Measurements from ENCODE around the gene ELOVL5.
"Not testable (repeated sequence)": the region's sequence is repeated elsewhere in the genome, so short reads cannot be mapped to it uniquely, and the experiment has no call there.

Gene ELOVL5

DNA sequence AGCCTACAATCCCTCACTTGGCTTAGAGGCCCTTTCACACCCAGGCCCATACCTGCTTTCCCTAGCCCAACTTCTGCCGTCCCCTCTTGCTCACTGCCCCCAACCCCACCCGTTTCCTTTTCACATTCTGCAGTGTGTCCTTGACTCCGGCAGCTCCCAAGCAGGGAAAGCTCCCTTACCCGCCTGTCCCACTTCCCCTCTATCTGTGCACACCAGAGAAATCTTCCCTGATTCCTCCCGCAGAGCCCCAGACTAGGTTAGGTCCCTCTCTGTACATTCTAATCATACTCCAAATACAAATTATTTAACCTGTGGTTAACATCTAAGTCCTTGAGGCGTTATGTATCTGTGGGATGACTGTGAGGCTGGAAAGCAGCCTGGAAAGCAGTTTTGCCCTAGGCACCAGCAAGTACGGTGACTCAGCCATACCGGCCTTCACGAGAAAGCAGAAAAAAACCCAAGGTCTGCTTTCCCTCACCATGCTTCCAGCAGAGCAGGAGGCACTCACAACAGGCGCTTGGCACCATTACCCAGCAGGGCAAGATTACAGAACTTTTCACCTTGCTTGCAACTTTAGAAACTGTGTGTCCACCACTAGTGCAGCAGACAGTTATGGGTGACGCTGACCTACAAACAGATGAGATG lies 22.3 kb downstream of the ELOVL5 start:
- DNase-seq, result no peak

- no peak for DNase-seq
Measured at GRCh38 chr6:53325785-53326184, 23.0 kb downstream of the ELOVL5 start.

DNA sequence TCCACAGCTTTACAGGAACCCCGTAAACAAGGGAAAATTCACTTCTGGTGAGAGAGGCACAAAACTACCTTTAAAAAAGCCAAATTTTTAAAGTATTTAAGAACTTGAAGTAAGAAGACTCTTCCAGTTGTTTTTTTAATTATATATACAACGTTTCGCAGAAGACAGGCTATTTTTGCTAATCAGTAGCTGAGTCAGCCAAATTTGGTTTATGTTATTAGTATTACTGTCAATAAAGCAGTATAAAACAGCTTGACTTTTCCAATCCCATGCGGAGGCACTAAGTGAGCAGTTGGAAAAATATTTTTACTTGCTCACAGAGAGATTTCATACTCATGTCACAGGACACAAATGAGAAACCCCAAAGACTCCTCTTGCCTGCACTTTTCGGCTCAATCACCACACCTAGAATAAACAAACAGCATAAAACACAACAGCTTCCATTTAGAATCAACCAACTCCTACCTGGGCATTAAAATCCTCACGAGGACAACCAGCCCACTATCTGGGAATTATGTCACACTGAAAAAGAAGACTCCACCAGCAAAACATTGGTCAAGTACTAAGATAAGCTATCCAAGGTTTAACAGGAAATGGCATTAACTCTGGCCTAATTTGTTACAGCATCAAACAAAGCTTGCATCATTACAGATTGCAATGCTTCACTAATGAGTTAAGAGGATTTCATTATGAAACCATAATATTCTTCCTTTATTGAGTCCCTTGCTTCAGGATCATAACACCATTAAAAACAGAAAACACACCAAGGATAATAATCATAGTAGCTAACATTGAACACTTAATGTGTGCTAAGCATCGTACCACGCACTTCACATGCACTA lies 26.3 kb downstream of the ELOVL5 start:
- DNase-seq, result no peak

DNA sequence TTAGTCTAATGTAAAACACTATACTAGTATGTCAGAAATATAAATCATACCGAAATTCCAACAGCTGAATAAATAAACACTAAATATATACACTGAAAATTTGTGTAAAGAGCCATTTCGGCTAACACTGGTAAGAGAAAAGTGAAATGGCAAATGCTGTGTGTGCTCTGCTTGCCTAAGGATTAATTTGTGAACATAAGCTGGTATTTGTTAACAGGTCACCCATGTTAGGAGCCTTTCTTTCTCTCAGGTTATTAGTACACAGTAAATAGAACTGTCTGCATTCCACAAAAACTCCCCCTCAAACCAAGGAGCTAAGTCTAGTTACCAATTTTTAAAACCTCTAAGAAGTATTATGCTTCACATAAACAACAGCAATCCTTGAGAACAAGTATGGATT lies 27.0 kb downstream of the ELOVL5 start:
- DNase-seq, result no peak

DNA sequence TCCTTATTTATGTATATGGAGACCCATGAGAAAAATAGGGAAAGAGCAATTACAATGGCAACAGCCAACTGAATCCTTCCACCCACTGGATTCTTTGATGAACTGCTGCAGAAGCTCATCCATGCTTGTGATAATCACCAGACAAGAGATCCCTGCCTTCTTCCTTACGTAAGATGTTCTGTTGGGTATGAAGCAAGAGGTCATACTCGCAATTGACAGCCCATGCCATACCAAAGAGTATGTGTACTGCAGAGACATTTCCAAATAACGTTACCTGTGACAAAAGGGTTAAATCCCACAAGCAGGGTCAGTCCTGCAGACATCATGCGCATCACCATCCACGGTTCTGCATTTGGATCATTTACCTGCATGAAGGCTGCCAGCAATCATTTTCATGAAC lies 27.8 kb downstream of the ELOVL5 start:
- DNase-seq, result no peak

GRCh38 chr6:53318429-53318828 lies 30.3 kb downstream of the ELOVL5 start:
- no peak for DNase-seq

GRCh38 chr6:53317861-53318260 lies 30.9 kb downstream of the ELOVL5 start:
- DNase-seq, result no peak

GRCh38 chr6:53317299-53317698 lies 31.5 kb downstream of the ELOVL5 start:
- DNase-seq, result not testable (repeated sequence)

DNA sequence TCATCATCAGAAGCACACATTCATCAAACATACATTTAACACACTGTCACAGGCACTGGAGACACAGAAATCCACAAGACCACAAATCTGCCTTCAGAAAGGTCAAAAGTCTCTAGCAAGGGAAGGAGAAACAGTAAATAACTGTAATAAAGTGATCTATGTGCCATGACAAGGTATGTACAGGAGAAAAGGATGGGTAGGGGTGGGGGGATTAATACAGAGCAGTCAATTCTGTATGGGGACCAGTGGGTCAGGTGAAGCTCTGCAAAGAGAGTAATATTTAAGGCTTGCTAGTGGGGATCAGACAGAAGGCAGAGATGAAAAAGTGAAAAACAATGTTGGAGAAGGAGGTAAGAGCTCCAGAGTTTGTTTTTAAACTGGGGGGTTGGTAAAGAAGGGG lies 32.6 kb downstream of the ELOVL5 start:
- no peak for DNase-seq

DNA sequence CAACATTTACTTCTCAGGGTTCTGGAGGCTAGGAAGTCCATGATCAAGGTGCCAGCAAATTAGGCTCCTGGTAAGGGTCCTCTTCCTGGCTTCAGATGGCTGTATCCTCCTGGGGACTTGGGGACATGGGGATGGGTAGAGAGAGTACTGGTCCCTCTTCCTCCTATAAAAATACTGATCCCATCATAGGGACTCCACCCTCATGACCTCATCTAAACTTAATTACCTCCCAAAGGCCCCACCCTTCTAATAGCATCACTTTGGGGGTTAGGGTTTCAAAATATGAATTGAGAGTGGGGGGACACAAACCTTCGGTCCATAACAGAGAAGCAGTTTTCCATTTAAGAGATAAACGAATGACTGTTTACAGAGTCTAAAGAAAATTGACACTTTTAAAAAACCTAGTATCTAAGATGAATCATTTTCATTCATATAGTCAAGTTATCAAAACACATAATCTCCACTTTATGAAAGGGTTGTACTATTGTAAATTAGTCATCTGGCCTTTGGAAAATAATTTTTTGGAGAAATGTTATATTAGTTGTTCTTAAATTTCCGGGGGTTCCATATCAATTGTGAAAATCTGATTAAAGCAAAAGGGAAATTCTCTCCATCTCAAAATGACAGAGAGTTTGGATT lies 33.5 kb downstream of the ELOVL5 start:
- DNase-seq, result no peak

GRCh38 chr6:53313784-53314400 lies 34.9 kb downstream of the ELOVL5 start:
- DNase-seq, result no peak

DNA sequence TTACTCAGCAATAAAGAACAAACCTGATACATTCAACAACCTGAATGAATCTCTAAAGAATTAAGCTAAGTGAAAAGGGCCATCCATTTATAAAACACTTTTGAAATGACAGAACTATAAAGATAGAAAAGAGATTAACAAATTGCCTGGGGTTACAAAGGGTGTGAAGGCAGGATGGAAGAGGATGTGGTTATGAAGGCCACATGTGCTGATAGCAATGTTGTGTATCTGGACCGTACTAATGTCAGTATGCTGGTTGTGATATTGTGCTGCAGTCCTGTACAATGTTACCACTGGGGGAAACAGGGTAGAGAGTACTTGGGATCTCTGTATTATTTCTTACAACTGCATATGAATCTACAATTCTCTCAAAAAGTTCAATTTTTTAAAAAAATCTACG lies 36.4 kb downstream of the ELOVL5 start:
- no peak for DNase-seq

DNA sequence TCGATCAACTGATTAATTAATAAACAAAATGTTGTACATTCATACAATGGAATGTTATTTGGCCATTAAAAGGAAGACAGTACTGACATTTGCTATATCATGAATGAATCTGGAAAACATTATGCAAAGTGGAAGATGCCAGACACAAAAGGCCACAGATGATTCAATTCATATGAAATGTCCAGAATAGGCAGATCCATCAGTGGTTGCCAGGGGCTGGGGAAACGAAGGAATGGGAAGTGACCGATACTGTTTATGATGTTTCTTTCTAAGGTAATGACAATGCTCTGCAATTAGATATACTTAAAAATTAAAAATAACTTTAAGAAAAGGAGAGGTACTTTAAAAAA lies 37.2 kb downstream of the ELOVL5 start:
- no peak for DNase-seq

- no peak for DNase-seq
Measured at GRCh38 chr6:53310771-53311585, 37.8 kb downstream of the ELOVL5 start.

- DNase-seq, result no peak
Measured at GRCh38 chr6:53309901-53310300, 38.8 kb downstream of the ELOVL5 start.

DNA sequence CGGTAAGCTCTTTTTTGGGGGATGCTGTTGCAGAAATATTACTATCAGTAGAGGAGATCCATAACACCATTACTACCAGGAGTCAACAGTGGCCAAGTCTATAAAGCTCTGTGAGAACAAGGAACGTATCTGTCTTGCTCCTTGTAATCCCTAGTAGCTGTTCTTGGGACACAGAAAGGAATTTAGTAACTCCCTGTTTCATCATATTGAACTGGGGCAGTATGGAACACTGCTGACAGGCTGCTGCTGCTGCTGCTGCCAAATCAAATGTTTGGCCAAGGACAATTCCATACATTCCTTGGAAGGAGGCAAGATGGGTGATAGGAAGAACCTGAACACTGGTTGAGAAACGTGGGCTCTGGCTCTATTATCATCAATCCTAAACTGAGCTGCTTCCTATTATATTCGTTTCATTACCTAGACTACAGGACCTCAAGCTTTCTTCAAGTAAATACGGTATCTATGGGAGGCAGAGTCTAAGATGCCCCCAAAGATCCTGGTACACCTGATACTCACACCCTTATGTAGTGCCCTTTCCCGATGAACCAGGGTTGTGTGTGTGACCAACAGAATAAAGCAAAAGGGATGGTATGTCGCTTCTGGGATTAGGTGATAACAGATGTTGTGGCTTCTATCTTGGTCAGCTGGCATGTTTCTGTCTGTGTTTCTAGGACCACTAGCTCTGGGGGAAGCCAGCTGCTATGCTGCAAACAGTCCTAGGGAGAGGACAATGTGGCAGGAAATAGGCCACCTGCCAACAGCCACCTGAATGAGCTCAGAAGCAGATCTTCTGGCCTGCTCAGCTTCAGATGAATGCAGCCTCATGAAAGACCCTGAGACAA lies 39.5 kb downstream of the ELOVL5 start:
- DNase-seq, result no peak

GRCh38 chr6:53306819-53307347 lies 41.9 kb downstream of the ELOVL5 start:
- DNase-seq, result peak; percentile 40

DNA sequence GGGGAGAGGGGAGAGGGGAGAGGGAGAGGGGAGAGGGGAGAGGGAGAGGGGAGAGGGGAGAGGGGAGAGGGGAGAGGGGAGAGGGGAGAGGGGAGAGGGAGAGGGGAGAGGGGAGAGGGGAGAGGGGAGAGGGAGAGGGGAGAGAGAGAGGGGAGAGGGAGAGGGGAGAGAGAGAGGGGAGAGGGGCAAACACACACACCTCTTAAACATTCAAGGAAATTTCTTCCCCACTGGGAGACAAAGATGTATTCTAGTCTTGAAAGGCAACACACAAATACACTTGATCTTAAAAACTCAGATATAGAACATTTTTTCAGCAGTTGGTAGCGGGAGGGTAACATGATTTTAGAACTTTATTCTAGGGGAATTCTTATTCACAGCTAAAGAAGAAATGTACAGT lies 42.5 kb downstream of the ELOVL5 start:
- not testable (repeated sequence) for DNase-seq

DNA sequence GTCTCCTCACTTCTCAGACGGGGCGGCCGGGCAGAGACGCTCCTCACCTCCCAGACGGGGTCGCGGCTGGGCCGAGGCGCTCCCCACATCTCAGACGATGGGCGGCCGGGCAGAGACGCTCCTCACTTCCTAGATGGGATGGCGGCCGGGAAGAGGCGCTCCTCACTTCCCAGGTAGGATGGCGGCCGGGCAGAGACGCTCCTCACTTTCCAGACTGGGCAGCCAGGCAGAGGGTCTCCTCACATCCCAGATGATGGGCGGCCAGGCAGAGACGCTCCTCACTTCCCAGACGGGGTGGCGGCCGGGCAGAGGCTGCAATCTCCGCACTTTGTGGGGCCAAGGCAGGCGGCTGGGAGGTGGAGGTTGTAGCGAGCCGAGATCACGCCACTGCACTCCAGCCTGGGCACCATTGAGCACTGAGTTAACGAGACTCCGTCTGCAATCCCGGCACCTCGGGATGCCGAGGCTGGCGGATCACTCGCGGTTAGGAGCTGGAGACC lies 43.2 kb downstream of the ELOVL5 start:
- DNase-seq, result not testable (repeated sequence)

DNA sequence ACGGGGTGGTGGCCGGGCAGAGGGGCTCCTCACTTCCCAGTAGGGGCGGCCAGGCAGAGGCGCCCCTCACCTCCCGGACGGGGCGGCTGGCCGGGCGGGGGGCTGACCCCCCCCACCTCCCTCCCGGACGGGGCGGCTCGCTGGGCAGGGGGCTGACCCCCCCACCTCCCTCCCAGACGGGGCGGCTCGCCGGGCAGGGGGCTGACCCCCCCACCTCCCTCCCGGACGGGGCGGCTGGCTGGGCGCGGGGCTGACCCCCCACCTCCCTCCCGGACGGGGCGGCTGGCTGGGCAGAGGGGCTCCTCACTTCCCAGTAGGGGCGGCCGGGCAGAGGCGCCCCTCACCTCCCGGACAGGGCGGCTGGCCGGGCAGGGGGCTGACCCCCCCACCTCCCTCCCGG lies 43.8 kb downstream of the ELOVL5 start:
- not testable (repeated sequence) for DNase-seq

- no peak for DNase-seq
Measured at GRCh38 chr6:53302678-53303360, 45.9 kb downstream of the ELOVL5 start.

All from suppressor macrophage treated with lipopolysaccharide for 4 hours (primary cell).